A172 (cell line): ENCODE results near the gene TMEM42. TPM values are rescaled to one million over a fixed set of nuclear protein-coding genes. Genes with fewer than 3 reads are reported as not detected.
A peak's percentile ranks its signal among the peaks of the same experiment; 100 is the strongest.
"Not testable (repeated sequence)": the region's sequence is repeated elsewhere in the genome, so short reads cannot be mapped to it uniquely, and the experiment has no call there.

Source experiments
- DNase-seq: peaks from one replicate; pipeline ENCODE4 v3.0.0-alpha.2; 2015; ENCODE audit warnings: low spot score
- total RNA-seq: library from RNA; depleted of rRNA; stranded (reverse); fragments of >200 nt; shearing (Covaris generic); gene quantifications from 2 replicates; pipeline ENCODE4 v1.2.3, GENCODE V29; 2014; rRNA removed

TMEM42 gene
- 0.14 and 0.69 TPM in 2 replicates for total RNA-seq

GRCh38 chr3:44861412-44862225 is at the start of gene TMEM42:
Gene TMEM42, plus strand, starts transcription at chr3:44861912. Its CDS starts 13 bp downstream, at chr3:44861925.
- no peak for DNase-seq

DNA sequence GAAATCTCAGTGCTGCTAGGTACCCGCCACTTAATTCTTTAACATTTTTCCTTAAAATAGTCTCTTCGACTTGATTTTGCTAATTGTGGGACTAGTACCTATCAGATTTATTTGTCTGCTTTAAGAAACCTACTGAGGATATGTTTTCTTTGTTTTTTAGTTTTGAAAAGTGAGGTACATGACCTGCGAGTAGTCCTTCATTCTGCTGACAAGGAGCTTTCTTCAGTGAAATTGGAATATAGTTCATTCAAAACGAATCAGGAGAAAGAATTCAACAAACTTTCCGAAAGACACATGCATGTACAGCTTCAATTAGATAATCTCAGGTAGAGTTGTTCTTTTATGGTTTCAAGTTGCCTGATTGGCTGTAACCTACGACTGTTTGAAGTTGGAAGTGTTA is 47.0 kb upstream of the TMEM42 start:
- no peak for DNase-seq

- DNase-seq = not testable (repeated sequence)
Measured at GRCh38 chr3:44816334-44816733, 45.4 kb upstream of the TMEM42 start.

GRCh38 chr3:44821206-44821605 is 40.5 kb upstream of the TMEM42 start:
- DNase-seq = not testable (repeated sequence)

- DNase-seq = no peak
Measured at GRCh38 chr3:44825264-44825925, 36.3 kb upstream of the TMEM42 start.

DNA sequence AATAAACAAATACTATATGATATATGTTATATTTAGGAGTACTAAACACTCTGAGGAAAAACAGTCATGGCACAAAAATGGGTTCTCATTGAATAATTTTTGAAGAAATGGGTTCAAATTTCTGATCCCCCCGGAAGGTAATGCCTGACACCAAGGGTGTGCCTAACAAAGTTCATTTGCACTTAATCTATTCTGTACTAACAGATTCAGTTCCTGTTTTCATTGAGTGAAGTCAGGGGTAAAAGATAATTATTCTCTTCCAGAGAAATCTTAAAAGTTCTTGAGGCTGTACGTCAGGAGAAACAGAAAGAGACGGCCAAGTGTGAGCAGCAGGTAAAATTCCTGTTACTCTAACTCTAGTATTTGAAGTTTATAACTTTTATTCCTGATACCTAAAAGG is 34.5 kb upstream of the TMEM42 start:
- no peak for DNase-seq

DNA sequence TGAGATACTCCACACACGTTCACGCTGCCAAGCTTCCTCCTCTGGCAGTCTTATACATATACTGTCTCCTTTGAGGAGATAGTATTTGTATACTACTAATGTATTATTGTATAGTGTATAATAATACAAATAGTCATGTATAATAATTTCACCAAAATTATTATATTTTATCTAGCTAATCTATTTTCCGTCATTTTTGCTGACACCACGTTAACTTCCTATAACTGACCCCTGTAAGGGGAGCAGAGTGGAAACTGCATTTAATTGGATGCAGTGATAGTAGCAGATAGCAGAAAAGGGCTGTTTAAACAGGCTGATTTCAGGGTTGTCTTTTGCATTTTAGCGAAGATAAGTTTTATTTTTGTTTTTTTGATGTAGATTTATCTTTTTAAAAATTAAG is 30.5 kb upstream of the TMEM42 start:
- DNase-seq = no peak

DNA sequence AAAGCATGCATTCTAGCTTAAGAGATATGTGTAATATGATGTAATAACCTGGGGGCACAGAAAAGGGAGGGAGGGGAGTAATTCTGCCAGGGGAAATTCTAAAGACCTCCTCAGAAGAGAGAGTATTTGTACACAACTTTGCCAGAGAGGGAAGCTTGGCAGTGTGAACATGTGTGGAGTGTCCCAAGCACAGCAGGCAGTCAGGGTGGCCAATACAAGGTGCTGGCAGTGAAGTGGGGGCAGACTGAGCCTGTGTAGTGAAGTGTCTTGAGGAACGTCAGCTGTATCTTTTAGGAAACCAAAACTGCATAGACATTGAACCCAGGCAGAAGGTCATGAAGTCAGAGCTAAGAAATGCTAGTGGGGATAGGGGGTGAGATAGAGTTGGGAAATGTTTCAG is 29.7 kb upstream of the TMEM42 start:
- no peak for DNase-seq

DNA sequence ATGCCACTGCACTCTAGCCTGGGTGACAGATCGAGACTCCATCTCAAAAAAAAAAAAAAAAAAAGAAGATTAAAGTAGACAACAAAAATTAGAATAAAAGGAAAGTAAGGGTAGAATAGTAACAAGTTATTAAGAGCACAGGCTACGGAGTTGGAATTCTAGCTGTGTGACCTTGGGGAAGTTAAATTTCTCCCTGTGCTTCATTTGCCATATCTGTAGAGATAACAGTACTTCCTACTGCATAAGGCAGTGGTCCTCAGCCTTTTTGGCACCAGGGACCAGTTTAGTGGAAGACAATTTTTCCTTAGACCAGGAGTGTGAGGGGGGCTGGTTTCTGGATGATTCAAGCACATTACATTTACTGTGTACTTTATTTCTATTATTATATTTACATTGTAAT is 28.7 kb upstream of the TMEM42 start:
- no peak for DNase-seq

GRCh38 chr3:44833394-44833793 is 28.3 kb upstream of the TMEM42 start:
- no peak for DNase-seq

DNA sequence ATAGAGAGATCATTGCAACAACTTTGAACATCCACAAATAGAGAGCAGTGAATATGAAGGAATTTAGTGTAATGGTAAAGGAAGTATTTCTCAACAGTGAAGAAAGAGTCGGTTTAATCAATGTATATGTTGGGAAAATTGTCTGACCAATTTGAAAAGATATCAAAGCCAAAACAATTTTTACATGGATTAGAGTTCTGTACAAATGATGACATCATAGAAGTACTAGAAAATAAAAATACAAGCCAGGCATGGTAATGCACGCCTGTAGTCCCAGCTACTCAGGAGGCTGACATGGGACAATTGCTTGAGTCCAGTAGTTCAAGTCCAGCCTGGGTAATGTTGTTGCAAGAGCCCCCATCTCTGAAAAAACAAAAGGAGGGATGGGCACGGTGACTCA is 26.0 kb upstream of the TMEM42 start:
- no peak for DNase-seq

DNA sequence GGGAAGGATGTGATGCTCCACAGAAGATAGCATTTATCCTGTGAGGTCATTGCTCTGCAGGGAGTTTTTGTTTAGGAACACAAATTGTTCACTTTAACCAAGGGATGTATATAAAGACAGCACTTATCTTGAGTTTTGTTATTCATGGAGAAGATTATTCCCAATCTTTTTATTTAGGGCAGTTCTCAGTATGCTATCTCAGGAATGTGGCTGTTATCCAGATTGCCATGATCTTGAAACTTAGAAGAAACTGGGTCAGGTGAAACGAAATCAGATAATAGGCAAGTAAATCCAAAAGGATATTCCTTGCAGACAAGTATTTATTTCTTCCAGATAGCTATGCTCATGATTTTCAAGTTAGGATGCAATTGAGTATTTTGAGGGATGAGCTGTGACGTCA is 19.3 kb upstream of the TMEM42 start:
- DNase-seq = no peak

GRCh38 chr3:44845528-44846520 is 15.9 kb upstream of the TMEM42 start:
- DNase-seq = peak; percentile 16

DNA sequence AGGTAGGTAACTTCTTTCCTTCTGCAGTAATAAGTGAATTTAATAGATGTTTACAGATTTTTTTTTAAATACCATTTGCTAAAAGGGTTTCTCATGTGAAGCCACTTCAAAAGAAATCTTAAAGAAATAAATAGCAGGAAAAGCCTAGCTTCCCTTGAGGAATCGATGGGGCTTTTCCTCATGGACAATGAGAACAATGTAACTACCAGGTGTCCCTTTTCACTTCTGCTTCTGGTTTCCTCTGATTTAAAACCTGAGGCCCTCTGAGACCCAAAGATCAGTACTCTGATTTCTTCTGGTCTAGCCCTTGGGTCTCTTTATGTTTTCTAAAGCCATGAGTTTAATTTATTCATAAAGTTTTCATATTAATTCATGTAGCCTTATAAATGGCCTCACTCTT is 13.1 kb upstream of the TMEM42 start:
- DNase-seq = no peak

DNA sequence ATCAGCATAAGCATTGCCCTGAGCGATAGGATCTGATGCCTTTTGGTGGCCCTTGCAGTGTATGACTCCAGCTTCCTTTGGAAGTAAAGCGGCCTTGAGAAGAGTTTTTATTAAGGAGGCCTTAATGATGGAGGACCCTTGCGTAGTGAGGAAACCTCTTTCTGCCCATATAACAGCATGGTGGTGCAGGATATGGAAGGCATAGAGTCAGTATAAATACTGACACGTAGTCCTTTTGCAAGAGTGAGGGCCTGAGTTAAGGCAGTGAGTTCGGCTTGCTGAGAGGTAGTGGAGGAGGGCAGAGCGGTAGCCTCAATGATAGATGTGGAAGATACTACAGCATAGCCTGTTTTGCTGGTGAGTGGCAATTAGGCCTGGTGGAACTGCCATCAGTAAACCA is 5.0 kb upstream of the TMEM42 start:
- DNase-seq = not testable (repeated sequence)

- no peak for DNase-seq
Measured at GRCh38 chr3:44860117-44860516, 1.6 kb upstream of the TMEM42 start.

GRCh38 chr3:44862226-44862637 is 520 bp downstream of the TMEM42 start:
- no peak for DNase-seq

DNA sequence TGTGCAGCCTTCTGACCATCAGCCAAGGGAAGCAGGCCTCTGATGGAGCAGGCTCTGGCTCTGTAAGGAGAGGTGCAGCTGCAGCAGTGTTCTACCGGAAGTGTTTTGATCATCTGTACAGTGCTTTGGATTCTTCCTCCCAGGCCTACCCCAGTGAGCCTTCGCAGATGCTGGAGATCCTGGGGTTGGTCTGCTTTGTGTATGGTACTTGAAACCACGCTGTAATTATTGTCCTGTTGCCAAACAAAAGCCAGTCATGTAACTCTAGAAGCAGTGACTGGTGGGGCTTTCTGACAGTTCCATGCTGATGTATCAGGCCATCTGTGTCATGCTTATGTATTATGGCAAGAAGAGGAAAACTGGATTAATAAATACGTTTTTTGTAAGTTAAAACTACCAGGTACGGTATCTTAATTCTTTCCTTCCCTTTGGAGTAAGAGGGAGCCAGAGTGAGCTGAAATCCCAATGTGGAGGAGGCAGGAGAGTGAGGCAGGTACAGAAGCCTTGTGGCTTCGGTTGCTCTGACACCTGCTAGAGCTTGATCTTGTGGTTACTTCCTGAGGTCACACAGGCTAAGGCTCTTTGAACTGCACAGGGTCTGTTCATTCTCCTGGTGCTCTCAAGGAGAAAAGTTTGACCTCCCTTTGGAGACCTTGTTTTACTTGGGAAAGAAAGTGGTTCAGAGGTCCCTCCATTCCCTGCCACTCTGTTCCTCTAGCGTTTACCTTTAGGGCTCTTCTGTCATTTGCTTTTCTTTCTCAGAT is 3.7 kb downstream of the TMEM42 start:
- DNase-seq = no peak

DNA sequence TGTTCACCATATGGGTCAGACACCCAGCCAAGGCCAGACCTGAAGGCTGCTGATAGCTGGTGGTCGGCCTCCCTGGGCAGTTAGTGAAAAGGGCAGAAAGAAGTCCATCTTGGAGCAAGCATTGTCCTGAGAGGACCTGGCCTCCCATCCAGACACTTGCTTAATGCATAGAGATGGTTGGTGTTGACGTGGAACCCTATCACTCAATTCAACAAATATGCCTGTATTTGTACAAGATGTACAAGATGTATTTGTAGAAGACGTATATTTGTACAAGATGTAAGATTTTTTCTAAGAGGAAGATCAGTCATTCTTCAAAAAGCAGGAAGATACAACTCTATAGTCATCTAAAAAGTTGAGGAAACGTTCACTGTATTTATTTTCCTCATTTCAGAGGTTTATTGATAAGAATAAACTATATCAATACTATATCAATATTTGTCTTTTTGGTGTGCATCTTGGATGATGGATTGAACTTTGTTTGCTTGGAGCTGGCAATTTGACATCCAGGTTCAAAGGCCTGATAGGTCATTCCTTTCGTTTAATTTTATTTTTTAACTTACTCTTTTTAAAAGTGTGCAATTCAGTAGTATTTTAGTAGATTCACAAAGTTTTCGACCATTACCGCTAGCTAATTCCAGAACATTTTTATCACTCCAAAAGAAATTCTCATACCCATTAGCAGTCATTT is 5.9 kb downstream of the TMEM42 start:
- DNase-seq = no peak

DNA sequence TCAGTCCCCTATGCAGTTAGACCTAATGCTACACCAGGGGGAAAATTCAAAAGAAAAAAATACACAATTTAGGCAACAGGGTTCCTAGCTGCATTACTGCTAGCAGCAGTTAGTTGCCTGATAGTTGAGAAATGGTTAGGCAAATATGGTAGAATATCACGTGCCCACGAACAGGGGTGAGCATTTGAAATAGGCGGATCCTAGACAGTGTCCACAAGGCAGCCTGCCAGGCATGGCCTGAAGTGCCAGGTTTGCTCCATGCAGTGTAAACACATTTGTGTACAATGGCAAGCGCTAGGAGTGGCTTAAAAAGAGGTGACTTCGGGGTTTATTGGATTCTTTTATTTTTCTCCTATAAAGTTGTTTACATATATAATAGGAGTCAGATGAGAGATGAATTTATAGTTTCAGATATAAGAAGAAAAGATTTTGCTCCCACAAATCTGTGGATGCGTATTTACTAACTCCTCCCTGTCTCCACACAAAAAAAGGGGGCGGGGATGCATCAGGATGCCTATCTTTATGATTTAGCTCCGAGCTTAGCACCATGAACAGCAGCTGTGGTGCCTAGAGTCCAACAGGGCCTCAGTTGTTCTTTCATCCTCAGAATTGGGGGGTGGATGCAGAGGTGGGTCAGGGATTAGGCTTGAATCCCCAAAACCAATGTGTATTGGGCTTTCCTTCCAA is 8.8 kb downstream of the TMEM42 start:
- no peak for DNase-seq
